IPS-11a (cell line): Measurements from ENCODE around the gene HTR6.
A peak's percentile ranks its signal among the peaks of the same experiment; 100 is the strongest.
"Not testable (repeated sequence)": the region's sequence is repeated elsewhere in the genome, so short reads cannot be mapped to it uniquely, and the experiment has no call there.

Experiments used
- H3K4me3 ChIP-seq: one replicate; pipeline ENCODE4 v1.5.1; 2013; ENCODE audit warnings: low read depth, low read length, control low read depth

HTR6 gene

DNA sequence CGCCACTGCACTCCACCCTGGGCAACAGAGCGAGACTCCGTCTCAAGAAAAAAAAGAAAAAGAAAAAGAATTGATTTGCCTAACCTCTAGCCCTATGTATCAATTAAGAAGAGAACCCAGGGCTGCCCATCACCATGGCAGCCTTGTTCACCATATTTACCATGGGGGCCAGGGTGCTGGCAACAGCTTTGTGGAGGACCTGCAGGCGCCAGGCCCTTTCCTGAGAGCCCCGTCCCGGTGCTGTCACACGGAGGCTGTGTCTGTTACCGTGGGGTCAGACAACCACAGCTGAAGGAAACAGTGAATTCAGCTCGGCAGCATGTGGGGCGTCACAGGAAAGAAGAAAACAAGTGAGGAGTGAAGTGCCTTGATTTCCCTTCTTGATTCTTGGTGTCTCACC is 27.1 kb upstream of the HTR6 start:
- H3K4me3 ChIP-seq = no peak overlapping the region

DNA sequence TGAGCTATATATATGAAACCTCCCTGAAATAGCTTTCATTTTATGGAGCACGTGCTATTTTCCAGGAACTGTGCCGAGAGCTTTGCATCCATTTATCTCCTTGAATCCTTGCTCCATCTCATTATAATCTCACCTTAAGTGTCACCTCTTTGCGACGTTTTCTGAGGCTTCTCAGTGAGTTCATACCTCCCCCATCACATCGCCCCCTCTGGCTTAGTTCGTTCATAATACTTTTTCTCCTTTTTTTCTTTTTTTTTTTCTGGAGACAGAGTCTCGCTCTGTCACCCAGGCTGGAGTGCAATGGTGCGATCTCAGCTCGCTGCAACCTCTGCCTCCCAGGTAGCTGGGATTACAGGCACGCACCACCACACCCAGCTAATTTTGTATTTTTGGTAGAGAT is 25.4 kb upstream of the HTR6 start:
- H3K4me3 ChIP-seq = not testable (repeated sequence)

DNA sequence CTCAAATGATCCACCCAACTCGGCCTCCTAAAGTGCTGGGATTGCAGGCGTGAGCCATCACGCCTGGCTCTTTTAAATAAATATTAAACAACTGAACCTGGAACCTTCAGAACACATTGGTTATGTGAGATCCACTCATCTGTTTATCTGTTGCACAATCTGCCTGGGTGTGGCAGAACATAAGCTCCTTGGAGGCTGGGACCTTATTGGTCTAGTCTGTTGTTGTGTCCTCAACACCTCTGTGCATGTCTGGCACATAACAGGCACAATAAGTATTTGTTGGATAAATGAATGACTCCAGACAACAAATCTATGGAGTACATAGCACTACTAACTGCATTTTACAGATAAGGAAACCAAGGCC is 24.7 kb upstream of the HTR6 start:
- no peak overlapping the region for H3K4me3 ChIP-seq

DNA sequence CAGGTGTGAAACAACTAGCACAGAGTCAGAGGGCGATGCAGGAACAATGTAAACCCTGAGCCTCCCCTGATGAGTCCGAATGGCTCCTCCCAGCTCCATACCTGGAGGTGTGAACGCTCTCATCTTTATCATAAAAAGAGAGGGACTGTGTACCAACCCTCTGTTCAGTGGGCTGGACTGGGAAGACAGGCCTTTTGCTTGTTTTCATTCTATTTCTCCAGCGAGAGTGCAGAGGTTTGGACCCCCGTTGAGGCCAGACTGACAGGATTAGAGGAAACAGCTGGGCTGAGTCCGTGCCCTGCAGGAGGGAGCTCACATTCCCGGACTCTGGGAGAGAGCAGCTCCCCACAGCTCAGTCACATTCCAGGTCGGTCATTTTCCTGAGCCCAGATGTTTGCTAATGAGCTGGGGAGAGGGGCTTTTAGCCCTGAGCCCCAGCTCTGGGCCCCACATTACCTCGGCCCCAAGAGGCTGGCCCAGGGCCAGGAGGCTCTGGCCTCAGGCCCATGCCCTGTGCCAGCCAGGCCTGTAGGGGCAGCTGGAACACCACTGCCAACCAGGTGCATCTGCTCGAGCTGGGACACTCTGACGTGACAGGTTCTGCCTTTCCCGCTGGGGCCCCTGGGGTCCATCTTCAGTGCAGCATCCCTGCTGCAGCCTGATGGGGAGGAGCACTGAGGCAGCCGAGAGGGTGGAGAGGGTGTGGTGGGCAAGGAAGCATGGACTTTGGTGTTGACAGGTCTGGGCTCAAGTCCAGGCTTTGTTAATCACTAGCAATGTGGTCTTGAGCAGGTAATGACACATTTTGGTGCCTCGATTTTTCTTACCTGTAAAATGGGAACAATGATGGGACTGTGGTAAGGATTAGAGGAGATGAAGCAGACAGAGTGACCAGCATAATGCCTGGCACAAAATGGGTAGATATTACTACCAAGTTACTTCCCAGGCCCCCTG is 24.0 kb upstream of the HTR6 start:
- H3K4me3 ChIP-seq = no peak overlapping the region

DNA sequence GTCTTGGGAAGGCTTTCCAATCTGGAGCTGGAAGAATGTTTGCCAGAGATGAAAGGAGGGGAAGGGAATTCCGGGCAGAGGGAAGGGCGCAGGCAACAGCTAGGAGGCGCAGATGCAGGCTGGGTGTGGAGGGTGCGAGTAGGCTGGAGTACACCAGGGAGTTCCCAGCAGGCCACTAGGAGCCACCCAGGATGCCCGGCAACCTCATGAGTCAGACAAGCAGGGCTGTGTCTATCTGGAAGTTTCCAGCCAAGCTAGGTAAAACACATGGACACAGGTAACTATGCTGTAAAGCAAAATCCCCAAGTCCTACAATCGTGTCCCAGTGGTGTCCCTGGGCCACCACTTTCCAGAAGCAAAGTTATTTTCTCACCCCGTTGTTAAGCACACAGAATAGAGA is 21.6 kb upstream of the HTR6 start:
- H3K4me3 ChIP-seq = no peak overlapping the region

DNA sequence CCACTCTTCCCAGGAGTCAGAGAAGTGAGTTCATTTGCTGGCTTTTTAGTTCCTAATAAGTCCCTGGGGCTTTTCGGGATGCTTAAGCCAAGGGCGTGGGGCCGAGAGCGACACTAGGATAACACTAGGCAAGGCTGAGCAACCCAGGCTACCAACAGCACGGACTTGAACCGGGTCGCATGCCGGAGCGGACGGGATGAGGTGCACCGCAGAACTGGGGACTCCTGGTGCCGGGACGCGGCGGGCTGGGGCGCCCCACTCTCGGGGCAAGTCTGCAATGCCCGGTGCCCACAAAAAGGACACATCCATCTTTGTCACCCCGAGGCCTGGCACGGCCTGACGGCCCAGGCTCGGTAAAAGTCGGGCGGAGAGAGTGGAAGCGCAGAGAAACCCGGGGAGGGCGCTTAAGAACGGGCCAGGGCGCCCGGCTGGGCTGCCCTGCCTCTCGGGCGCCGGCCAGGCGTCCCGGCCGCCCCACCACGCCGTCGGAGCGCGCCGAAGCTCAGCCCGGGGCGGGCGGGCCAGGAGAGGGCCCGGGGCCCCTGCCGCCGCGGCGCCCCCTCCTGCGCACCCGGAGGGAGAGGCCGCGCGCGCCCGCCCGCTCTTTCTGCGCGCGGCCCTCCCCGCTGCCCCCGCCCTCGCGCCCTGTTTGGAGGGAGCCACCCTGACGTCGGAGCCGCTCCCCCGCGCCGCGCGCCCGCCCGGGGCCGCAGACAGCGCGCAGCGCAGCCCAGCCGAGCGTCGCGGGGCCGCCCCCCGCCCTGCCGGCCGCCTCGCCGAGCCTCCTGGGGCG is 20.9 kb upstream of the HTR6 start, which contains the start of gene NBL1:
TSS of gene NBL1 (plus strand) at position 710 of the 793 bp plus-strand sequence. CDS start 10,720 bp downstream, outside the sequence.
- peak within 1 kb of the TSS; percentile 66 for H3K4me3 ChIP-seq

DNA sequence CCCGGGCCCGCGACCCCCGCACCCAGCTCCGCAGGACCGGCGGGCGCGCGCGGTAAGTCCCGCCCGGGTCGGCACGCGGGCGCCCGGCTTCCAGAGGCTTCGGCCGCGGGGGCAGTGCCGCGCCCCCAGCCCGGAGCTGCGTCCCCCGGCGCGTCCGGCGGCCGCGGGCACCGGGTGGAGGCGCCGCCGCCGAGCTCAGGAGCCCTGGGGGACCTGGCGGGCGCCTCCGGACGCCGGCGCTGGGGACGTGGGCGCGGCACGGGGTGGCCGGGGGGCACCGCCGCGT is 20.3 kb upstream of the HTR6 start:
- H3K4me3 ChIP-seq = peak overlapping the region; percentile 66

DNA sequence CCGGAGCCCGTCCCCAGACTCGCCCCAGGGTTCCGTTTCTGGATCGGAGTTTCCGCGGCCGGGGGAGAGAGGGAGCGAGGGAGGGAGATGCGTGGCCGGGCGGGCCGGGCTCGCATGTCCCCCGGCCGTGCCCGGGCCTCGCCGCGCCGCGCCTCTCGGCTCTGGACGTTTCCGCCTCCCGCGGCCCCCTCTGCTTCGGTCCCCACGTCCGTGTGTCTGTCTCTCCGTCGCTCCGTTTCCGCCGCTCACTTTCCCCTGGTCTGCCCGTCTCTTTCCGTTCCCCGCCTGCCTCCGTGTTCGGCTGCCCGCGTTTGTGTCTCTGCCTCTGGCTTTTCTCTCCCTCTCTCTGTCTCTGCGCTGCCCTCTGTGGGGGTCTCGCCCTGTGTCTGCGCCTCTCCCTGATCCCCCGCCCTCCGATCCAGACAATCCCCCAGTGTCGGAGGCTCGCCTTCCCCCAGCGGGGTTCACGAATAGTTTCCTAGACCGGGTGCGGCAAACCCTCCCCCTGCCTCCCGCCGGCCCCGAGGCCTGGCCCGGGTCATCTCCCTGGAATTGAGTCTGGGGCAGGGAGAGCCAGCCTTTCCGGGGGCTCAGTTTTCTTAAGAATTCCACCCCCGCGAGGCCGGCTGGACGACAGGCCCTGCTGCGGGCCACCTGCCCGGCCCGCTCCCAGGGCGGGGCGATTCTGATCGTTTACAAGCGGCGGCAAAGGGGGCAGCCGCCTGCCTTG is 19.8 kb upstream of the HTR6 start:
- peak overlapping the region; percentile 66 for H3K4me3 ChIP-seq

DNA sequence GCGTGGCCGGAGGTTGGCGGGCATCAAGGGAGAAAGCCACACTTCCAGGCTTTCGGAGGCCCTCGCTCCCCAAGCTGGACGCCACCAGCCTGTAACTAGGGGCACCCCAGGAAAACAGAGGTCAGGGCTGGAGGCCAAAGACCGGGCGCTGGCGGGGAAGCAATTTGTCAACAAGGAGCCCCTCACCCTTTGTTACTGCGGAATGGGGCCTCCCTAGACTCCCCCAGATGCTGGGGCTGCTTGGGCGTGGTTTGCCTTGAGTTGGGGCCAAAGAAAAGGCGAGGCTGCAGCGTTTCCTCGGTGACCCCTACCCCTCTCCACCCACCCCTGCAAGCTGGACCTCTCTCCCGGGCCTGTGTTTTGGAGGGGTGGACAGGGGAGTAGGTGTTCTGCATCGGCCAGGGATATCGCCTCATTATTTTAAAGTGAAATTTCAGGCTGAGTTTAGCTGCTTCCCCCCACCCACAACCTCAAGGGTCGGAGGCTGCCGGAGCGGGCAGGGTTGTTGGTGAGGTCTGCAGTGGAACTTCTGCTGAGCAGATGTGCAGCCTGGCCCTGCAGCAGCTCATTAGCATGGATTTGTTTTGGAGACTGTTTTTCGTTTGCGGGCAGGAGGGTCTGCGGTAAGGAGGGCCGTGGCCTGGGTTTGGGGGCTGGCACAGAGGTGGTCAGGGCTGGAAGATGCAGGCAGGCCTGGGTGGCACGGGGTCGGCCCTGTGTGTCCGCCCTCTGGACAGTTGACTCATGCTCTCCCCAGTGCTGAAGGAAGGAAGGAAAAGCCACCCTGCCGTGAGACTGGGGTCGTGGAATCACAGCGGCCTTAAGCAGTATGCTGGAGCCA is 19.0 kb upstream of the HTR6 start:
- H3K4me3 ChIP-seq = peak overlapping the region; percentile 66

DNA sequence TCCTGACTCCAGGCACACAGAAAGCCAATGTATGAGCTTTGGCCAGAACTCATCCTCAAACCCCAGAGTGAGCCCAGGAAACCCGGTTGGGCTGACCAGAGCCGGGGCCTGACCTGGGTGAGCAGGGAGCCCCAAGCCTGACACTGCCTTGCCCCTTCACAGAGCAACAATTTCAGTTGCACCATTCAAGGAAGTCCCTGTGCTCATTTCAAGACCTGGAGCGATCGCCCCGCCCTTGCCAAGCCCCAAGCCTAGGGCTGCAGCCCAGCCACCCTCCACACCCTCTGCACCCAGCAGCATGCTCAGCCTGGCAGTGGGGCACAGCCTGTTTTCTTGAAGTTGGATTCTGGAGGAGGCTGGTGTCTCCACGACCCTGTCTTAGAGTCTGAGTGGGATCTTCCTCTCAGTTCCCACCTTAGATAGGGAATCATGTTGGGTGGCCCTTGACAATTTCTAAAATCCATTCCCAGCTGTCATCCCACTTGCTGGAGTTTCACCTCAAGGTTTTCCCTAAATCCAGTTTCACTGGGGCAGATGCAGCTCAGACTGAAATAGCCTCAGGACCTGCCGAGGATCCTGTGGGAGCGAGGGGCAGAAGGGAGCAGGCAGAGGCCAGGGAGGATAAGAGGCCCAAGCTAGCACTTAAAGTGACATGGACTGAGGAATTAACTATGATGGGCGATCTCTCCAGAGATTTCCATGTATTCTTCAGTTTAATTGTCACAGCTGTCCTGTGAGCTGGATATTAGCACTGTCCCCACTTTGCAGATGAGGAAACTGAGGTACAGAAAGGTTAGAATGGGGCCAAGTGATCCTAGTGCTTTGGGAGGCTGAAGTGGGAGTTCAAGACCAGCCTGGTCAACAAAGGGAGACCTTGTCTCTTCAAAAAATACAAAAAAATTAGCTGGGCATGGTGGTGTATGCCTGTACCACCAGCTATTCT is 18.0 kb upstream of the HTR6 start:
- no peak overlapping the region for H3K4me3 ChIP-seq

DNA sequence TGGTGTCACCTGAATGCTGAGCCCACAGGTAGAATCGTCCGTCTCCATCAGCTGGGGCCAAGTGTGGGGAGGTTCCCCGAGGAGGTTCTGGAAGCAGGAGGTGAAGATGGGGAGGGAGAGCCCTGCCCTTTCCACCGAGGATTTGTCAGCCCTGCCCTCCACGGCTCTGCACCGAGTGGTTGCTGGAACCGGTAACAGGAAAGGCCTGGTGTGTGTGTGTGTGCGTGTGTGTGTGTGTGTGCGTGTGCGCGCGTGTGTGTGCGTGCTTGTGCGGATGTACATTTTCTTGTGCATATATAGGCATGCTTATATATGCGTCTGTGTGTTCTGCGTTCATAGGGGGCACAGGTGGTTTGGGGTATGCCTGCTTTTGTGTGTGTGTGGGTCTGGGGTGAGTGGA is 17.0 kb upstream of the HTR6 start:
- H3K4me3 ChIP-seq = no peak overlapping the region

DNA sequence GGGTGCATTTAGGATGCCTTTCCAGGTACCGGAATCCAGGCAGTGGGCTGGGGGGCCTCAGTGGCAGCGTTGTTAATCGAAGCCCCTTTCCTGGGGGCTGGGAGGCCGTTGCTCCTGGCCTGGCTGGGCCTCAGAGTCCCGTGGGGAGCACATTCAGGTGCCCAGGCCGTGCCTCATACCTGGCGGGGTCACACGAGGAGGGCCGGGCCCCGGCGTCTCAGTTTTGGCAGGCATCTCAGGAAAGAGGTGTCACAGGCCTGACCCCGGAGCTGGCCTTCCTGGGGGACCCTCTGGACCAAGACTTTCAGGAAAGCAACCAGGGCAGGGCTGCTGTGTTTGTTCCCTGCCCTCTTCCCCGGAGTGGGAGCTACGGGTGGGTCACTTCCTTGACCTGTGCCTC is 16.4 kb upstream of the HTR6 start:
- H3K4me3 ChIP-seq = no peak overlapping the region

DNA sequence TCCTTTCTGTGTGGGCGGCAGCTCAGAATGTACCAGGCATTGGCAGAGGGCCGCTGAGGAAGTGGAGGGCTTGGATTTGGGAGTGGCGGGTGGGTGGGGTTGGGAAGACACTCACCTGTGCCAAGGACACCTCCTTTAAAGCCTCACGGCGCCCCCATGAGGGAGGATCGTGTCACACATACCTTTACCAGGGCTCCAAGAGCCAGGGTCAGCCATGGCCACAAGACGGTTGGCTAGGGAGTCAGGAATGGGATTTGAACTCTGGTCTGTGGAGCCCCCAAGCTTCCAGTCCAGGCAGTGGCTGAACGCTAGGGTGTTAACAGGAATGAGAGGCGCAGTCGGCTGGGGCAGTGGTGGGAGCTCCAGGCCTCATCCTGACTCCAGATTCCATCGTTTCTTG is 16.0 kb upstream of the HTR6 start:
- no peak overlapping the region for H3K4me3 ChIP-seq

DNA sequence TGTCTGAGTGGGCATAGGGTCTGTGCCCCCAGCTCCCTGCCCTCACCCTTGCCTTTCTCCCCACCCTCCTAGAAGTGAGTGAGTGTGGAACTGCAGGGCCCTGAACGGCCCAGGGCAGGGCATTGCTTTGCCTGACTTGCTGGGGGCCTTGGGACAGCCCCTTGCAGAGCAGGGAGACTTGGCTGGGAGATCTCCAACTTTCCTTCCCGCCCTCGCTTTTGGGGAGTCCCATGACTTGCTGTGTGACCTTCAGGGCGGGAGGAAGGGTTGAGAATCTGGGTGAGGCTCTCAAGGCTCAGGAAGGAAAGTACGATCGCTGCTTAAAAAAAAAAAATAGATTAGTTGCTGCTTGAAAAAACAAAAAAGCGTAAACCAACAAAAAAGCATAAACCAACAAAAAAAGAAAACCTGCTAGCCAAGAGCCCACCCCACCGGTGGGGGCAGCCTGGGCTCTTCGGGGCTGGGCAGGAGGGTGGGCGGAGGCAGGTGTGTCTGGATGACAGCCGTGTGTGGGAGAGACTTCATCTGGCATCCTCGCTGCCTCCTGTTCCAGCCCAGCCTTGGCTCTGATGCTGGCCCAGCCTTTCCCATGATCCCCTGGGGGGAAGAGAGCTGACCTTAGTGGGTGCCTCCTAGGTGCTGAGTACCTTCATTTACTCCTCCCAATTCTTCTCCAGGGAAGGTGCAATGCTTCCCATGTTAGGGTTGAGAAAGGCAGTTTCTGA is 14.1 kb upstream of the HTR6 start:
- no peak overlapping the region for H3K4me3 ChIP-seq

DNA sequence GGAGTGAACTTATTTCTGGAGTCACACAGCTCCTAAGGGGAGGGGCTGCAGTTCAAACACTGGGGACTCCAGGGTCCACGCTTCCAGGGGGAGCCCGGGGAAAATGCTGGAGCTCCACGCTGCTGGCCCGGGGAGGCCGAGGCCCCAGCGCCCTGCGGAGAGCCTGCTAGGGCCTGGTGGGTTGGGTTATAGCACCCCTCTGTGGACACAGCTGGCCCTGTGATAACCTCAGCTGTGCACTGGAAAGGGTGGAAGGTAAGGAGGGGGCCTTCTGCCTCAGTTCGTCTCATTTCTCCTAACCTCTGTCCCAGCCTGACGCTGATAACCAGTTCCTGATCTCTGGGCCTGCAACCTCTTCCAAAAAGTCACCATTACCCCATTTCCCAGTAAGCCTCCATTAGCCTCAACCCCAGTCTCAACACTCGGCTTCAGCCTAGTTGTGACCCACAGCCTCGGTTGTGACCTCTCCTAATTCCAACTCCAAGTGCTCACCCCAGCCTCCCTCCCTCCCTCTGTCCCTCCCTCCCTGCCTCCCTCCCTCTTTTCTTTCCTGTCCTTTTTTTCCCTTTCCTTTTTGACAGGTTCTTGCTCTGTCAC is 13.4 kb upstream of the HTR6 start:
- H3K4me3 ChIP-seq = no peak overlapping the region

DNA sequence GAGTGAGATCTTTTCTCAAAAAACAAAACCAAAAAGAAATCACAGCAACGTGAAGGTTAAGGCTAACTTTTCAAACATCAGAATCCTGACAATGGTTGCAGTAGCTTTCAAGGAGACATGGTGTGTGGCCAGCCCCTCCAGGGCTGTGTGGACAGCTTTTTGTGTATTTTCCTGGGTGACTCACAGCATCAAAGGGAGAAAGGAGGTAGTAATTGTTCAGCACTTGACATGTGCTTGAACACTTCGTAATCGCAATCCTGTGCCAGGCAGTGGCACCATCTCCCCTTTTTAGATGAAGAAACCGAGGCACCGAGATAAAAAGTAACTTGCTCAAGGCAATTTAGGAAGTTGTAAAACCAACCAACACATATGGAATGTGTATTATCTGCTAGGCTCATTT is 10.3 kb upstream of the HTR6 start:
- H3K4me3 ChIP-seq = no peak overlapping the region

DNA sequence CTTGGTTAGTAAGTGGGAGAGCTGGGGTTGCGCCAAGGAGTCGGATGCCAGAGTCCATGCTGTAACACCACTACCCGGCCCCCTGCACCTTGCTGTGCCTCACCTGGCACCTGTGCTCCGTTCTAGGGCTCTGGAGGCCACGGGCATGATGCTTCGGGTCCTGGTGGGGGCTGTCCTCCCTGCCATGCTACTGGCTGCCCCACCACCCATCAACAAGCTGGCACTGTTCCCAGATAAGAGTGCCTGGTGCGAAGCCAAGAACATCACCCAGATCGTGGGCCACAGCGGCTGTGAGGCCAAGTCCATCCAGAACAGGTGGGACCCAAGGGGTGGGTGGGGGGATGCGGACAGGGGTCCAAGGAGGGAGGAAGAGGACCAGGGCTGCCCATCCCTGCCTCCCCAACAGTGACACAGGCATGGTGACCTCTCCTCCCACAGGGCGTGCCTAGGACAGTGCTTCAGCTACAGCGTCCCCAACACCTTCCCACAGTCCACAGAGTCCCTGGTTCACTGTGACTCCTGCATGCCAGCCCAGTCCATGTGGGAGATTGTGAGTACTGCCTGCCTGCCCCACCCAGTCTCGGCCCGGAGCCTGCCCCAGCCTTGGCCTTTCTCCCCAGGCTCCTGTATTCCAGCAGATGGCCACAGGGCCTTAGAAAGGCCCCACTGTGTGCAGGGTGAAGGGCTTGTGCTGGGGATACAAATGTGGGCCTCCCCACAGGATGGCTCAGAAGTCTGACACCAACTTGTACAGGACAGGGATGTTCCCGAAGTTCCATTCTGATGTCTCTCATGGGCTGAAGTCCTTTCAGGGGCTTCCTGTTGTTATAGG is 9.6 kb upstream of the HTR6 start:
- no peak overlapping the region for H3K4me3 ChIP-seq

DNA sequence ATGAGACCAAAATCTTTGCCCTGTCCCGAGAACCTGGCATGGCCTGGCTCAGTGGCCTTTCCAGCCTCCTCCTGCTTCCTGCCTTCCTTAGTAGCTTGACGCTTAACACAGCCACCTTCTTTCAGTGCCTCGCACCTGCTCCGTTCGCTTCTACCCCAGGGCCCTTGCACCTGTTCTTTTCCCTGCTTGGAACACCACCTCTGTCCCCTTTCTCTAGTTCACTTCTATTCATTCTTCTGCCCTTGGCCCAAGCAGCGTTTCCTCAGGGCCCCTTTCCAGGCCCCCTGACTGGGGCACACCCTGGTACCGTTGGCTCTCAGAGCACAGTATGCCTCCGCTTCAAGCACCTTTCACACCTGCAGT is 9.0 kb upstream of the HTR6 start:
- H3K4me3 ChIP-seq = no peak overlapping the region
